ENCODE data around the gene ZNF358. TPM values are rescaled to one million over a fixed set of nuclear protein-coding genes. Genes with fewer than 3 reads are reported as not detected.

The ZNF358 gene
- total and polyA plus RNA-seq, 11 donors: 49.3 to 159 (median 74.4) TPM

DNA sequence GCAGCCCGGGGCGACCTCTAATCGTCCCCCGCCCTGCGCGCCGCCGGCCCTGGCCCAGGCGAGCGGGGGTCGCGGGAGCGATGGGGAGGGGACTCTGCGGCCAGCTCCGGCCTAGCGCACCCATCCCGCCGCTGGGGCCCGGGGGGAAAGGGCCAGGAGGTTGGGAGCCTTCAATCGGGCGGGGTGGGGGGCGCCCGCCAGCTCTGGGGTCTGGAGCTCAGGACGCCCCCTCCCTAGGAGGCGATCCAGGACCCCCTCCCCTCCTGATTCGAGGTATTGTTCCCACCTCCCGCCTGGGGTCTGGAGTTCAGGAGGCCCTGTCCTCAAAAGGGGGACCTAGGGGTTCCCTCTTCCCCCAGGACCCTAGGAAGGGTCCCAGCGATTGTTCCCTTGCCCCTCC, 430 bp downstream of the ZNF358 start:
- Histone ChIP-seq H3K9me3 (no peaks in the 10 kb centered on the region), H3K36me3 (peaks cover 0 to 16% (median 0%) of the 10 kb centered on the region in 9 donors), H3K4me3 (peak overlapping the region; percentile 69 to 94 (median 80)), H3K4me1 (peaks cover 0 to 26% (median 15%) of the 10 kb centered on the region in 12 donors), H3K27me3 (no peaks in the 10 kb centered on the region), H3K27ac (peak overlapping the region; percentile 51 to 92 (median 84))
- intact Hi-C loops (cut with DNase I): no loop called here
- ATAC-seq (no peak), DNase-seq (peak in 1 of 5 donors; percentile 26)
- TF ChIP-seq POLR2A (IDR thresholded peaks at IDR 0.05): no peak
- TF ChIP-seq, protein P1, sequence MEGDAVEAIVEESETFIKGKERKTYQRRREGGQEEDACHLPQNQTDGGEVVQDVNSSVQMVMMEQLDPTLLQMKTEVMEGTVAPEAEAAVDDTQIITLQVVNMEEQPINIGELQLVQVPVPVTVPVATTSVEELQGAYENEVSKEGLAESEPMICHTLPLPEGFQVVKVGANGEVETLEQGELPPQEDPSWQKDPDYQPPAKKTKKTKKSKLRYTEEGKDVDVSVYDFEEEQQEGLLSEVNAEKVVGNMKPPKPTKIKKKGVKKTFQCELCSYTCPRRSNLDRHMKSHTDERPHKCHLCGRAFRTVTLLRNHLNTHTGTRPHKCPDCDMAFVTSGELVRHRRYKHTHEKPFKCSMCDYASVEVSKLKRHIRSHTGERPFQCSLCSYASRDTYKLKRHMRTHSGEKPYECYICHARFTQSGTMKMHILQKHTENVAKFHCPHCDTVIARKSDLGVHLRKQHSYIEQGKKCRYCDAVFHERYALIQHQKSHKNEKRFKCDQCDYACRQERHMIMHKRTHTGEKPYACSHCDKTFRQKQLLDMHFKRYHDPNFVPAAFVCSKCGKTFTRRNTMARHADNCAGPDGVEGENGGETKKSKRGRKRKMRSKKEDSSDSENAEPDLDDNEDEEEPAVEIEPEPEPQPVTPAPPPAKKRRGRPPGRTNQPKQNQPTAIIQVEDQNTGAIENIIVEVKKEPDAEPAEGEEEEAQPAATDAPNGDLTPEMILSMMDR (IDR thresholded peaks at IDR 0.05): no peak
- WGBS, 4 donors: 0 to 5% (median 3%) methylated on average over 3 to 28 of the region's 28 CpGs

DNA sequence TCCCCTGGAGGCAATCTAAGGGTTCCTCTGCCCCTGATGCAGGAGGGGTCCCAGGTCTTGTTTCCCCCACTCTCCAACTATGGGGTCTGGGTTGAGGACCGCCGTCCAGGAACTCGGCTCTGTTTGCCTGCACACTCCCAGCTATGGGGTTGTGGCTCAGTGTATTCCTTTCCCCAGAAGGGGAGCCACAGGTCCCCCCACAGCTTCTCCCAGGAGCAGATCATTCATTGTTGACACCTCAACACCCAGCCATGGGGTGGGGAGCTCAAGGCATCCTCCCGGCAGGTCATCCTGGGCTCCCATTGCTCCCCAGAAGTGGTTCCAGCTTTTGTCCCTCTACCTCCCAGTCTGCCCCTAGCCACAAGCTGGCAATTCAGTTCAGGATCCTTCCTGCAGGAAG, 975 bp downstream of the ZNF358 start:
- Histone ChIP-seq H3K9me3 (no peaks in the 10 kb centered on the region), H3K4me3 (peak overlapping the region; percentile 69 to 94 (median 80)), H3K27ac (peak overlapping the region in 10 of 12 donors; percentile 81 to 92 (median 86)), H3K4me1 (peaks cover 0 to 30% (median 18%) of the 10 kb centered on the region in 12 donors), H3K27me3 (no peaks in the 10 kb centered on the region), H3K36me3 (peaks cover 0 to 16% (median 0%) of the 10 kb centered on the region in 9 donors)
- ATAC-seq (no peak), DNase-seq (peak in 1 of 5 donors; percentile 19)
- intact Hi-C loops (cut with DNase I): no loop called here
- WGBS, 4 donors: 28 to 51% (median 42%) methylated on average over 4 of the region's 4 CpGs; no CpG with 5 or more reads in 1 of the 4 donors
- TF ChIP-seq, protein P1 (IDR thresholded peaks at IDR 0.05): no peak
- no peak for TF ChIP-seq POLR2A (IDR thresholded peaks at IDR 0.05)

DNA sequence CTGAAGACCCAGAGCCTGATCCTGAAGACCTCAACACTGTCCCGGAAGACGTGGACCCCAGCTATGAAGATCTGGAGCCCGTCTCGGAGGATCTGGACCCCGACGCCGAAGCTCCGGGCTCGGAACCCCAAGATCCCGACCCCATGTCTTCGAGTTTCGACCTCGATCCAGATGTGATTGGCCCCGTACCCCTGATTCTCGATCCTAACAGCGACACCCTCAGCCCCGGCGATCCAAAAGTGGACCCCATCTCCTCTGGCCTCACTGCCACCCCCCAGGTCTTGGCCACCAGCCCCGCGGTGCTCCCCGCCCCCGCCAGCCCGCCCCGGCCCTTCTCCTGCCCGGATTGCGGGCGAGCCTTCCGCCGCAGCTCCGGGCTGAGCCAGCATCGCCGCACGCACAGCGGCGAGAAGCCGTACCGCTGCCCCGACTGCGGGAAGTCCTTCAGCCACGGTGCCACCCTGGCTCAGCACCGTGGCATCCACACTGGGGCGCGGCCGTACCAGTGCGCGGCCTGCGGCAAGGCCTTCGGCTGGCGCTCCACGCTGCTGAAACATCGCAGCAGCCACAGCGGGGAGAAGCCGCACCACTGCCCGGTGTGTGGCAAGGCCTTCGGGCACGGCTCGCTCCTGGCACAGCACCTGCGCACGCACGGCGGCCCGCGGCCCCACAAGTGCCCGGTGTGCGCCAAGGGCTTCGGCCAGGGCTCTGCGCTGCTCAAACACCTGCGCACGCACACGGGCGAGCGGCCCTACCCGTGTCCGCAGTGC, 3.6 kb downstream of the ZNF358 start:
- WGBS, 4 donors: 97 to 98% (median 97%) methylated on average over 56 to 74 of the region's 74 CpGs
- ATAC-seq: no peak

More for the DNA sequence above, 3.6 kb downstream of the ZNF358 start:
- H3K27ac ChIP-seq: no peak overlapping the region
- DNase-seq: peak in 1 of 5 donors; percentile 4
- peaks cover 0 to 18% (median 3%) of the 10 kb centered on the region in 9 donors for H3K36me3 ChIP-seq
- H3K27me3 ChIP-seq: no peaks in the 10 kb centered on the region
- H3K4me1 ChIP-seq: peaks cover 0 to 47% (median 32%) of the 10 kb centered on the region in 12 donors
- no peak for TF ChIP-seq POLR2A (IDR thresholded peaks at IDR 0.05)
- TF ChIP-seq, protein P1 (IDR thresholded peaks at IDR 0.05): no peak
- no peaks in the 10 kb centered on the region for H3K9me3 ChIP-seq
- intact Hi-C loops (cut with DNase I): loop anchor here in 4 of 10 donors (5.0 to 10.0 kb wide), 2 partner anchors 32 to 125 kb away; partner anchors contain the start of gene PEX11G (in 3 of the 4)
- no peak overlapping the region for H3K4me3 ChIP-seq
